ENCODE measurements around the gene FUOM.
"Not testable (repeated sequence)": the region's sequence is repeated elsewhere in the genome, so short reads cannot be mapped to it uniquely, and the experiment has no call there.

FUOM gene

DNA sequence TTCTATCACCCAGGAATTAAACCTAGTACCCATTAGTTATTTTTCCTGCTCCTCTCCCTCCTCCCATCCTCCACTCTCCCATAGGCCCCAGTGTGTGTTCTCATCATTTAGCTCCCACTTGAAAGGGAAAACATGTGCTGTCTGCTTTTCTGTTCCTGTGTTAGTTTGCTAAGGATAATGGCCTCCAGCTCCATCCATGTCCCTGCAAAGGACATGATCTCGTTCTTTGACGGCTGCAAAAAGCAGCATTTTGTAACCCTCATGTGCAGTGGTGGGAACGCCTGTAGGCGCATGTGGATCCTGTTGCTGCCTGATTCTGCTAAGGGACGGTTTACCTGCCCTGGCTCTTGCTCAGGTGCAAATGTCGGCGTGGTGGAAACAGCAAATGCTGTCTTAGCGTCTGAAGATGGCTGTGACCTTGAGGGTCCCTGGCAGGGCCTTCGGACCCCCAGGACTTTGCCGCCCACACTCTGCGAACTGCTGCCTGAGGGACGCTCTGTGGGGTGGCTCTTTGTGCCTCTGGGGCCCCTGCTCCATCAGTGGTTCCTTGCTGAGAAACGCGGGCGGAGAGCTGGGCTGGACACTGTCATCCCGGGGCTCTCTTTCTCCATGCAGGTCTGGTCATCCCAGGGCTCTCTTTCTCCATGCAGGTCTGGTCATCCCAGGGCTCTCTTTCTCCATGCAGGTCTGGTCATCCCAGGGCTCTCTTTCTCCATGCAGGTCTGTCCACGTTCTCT lies 30.6 kb upstream of the FUOM start:
- no peak for DNase-seq

DNA sequence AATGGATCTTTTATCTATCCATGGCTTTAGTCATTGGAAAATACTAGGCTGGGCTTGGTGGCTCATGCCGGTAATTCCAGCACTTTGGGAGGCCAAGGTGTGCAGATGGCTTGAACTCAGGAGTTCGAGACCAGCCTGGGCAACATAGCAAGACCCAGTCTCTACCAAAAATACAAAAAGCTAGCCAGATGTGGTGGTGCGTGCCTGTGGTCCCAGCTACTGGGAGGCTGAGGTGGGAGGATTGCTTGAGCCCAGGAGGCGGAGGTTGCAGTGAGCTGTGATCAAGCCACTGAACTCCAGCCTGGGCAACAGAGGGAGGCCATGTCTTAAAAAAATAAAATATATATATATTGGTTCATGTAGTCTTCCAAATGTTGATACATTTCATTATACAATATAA lies 29.1 kb upstream of the FUOM start:
- DNase-seq = not testable (repeated sequence)

DNA sequence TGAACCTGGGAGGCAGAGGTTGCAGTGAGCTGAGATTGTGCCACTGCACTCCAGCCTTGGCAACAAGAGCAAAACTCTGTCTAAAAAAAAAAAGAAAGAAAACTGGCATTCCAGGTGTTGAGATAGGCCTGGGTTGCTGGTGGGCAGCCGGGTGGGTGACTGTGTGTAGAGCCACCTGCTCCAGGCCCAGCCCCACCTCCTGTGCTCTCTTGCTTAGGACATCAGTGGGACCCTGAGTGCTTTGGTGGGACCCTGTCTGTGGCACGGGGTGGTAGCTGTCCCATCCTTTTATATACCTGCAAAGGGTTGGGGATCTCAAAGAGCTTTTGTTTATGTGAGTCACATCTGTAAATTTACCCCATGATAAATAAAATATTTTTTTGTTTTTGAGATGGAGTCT lies 27.4 kb upstream of the FUOM start:
- DNase-seq = no peak

DNA sequence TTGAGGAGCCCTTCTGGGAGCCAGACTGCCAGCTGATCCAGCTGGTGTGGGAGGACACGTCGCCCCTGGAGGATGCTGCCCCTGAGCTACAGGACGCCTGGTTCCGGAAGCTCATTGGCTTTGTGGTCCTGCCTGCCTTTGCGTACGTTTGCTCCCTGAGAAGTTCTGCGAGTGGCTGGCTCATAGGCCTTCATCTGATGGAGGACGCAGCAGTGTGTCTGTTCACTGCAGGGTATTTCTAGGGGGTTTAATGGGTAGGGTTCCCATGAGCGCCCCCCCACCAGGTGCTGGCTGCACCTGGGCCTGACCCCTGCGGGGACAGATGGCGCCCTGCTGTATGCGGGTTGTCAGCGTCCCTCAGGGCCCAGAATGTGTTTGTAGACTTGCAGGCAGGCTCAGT lies 26.3 kb upstream of the FUOM start:
- DNase-seq = no peak

DNA sequence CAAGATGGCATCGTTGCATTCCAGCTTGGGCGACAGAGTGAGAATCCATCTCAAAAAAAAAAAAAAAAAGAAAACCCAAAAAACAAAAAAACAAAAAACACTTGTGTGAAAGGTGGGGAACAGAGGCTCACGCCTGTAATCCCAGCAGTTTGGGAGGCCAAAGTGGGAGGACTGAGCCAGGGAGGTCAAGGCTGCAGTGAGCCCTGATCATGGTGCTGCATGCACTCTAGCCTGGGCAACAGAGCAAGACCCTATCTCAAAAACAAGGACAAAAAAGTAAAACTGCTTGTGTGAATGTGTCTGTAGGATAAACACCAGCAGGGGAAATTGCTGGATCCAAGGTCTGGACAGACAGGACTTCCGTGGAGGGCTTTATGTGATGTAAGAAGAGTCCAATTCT lies 25.7 kb upstream of the FUOM start:
- DNase-seq = no peak

DNA sequence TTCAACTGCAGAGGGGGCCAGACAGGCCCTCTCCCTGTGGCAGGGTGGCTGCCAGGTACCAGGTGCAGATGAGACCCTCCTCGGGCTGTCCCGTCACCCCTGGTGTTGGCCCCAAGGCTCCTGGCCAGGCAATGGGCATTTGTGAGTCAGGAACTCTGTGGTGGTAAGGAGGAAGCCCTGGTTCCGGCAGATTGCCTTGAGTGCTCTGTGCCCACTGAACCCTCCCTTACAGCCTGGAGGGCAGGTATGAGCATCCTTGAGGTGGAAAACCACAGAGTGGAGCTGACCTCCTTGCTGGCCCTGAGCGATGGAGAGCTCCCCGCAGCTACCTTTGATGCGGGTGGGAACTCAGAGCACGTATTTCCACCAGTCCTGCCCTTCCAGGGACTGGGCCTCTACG lies 23.2 kb upstream of the FUOM start:
- DNase-seq = no peak

DNA sequence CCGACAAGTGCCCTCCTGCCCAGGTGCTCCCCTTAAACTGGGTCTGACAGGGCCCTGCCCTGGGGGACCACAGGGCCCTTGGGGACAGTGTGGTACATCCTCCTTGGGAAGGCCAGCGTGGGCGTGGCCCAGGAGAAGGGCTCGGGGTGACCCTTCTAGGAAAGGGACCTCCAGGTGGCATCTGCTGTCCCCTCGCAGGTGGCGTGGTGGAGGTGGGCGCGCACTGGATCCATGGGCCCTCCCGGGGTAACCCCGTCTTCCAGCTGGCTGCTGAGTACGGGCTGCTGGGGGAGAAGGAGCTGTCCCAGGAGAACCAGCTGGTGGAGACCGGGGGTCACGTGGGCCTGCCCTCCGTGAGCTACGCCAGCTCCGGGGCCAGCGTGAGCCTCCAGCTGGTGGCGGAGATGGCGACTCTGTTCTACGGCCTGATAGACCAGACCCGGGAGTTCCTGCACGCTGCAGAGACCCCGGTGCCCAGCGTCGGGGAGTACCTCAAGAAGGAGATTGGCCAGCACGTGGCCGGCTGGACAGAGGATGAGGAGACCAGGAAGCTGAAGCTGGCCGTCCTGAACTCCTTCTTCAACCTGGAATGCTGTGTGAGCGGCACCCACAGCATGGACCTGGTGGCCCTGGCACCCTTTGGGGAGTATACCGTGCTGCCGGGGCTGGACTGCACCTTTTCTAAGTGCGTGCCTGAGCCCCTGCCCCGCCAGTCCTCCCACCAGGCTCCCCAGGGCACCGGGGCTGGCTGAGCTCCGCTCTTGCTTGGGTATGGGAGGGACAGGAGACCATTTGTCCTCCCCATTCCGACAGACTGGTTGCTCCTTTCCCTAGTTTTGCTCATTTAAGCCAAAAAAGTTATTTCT lies 22.2 kb upstream of the FUOM start:
- DNase-seq = no peak

DNA sequence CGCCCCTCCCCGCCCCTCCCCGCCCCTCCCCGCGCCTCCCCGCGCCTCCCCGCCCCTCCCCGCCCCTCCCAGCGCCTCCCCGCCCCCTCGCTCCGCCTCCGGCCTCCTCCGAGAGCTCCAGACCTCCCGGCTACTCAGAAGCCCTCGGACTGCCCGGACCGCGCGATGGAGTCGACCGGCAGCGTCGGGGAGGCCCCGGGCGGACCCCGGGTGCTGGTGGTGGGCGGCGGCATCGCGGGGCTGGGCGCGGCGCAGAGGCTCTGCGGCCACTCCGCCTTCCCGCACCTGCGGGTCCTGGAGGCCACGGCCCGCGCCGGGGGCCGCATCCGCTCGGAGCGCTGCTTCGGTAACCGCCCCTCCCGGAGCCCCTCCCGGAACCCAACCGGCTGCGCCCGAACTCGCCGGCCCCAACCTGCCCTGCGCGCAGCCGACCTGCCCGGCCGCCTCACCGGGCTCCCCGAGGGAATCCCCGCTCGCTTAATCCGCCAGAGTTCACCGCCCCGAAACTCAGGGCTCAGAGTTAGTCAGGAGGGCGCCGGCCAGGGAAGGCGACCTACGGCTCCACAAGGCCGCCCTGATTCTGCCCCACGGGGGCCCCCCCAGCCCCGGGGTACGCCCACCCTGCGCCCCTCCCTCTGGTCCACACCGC lies 21.5 kb upstream of the FUOM start, which contains the start of gene PAOX:
TSS of gene PAOX (plus strand) at position 111 of the 649 bp plus-strand sequence. CDS start at position 166, 55 bp downstream.
- peak; percentile 54 to 60 for DNase-seq

DNA sequence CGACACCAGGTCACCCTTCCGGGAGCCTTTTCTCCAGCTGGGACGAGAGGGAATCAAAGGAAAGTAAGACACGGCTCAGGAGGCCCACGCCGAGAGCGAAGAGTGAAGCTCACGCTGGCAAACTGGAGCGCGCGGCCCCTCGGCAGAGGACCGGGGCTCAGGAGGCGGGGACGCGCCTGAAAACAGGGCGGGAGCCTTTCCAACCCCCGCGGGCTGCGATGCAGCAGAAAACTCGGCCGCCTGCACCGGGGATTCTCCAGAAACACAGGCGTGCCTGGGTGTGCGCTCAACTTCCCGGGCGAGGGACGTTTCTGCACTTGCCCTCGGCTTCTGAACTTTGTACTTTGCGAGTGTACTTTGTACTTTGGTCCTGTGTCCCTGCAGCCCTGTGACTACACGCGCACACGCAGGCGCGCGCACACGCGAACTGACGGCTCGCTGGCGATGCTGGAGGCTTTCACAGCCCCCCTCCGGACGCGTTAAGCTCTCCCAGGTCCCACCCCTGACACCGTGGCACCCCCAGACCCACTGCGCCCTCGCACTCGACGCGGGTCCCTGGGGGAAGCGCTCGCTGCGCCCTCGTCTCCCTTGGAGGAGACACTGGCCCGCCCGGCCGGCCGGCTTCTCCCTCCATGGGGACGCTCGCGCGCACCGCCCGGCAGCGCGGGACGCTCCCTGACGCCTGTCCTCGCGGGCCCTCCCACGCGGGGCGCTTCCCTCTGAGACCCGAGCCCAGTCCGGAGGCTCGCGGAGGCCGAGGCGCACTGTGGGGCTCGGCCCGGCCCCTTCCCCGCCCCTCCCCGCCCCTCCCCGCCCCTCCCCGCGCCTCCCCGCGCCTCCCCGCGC lies 20.7 kb upstream of the FUOM start:
- DNase-seq = peak; percentile 51 to 57

DNA sequence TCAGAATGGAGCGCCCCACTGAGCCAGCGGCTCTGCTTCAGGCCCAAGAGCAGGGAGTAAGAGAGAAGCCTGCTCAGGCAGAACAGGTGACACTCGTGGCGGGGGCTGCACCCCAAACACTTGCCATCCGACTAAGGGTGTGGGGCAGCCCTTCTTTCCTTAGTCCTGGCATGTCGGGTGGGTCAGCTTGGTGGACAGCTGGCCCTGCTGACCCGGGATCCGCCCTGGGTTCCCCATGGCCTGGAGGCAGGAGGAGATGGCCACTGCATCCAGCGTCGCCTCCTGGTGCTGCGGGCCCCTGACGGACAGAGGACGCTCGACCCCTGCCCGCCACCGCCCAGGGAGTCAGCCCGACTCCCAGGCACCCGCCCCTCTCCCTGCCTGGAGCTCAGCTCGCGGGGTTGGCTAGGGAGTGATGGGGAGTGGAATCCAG lies 20.0 kb upstream of the FUOM start:
- no peak for DNase-seq

DNA sequence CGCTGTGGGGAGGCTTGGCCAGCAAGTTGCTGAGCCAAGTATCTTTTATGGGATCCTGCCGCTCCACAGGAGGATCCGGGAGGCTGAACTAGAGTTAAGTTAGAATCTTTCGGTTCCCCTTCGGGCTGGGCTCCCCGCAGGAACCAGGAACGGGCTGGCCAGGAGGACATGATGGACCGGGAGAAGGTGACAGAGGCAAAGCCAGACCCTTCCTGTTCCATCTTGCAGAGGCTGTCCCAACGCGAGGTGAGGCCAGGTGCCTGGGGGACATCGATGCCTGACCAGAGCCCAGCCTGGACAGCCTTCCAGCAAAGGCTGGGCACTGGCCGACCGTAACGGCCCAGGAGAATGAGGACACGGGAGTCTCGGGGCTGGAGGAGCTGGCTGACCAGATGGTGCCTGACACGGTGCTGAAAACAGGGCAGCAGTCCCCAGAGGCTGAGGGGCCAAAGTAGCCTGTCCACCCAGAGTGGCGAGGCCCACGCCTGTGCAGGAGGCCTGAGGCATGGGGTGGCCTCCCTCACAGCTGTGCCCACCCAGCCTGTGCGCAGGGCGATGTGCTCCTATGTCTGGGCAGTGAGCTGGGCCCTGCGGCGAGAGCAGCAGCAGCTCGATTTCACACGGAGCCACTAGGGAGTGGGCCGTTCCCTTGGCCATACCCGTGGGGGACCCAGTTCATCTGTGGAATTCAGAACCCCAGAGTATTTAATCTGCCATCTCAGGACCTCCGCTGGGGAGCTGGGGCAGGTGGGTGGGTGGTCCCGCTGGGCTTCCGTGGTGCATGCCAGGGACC lies 19.4 kb upstream of the FUOM start:
- DNase-seq = no peak

DNA sequence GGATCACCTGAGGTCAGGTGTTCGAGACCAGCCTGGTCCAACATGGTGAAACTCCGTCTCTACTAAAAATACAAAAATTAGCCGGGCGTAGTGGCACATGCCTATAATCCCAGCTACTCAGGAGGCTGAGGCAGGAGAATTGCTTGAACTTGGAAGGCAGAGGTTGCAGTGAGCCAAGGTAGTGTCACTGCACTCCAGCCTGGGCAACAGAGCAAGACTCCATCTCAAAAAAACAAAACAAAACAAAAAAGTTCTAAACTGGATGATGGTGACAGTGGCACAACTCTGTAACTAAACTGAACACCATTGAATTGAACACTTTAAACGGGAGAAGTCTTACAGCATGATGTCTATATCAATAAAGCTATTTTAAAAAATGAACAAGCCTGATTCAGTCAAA lies 18.4 kb upstream of the FUOM start:
- not testable (repeated sequence) for DNase-seq

DNA sequence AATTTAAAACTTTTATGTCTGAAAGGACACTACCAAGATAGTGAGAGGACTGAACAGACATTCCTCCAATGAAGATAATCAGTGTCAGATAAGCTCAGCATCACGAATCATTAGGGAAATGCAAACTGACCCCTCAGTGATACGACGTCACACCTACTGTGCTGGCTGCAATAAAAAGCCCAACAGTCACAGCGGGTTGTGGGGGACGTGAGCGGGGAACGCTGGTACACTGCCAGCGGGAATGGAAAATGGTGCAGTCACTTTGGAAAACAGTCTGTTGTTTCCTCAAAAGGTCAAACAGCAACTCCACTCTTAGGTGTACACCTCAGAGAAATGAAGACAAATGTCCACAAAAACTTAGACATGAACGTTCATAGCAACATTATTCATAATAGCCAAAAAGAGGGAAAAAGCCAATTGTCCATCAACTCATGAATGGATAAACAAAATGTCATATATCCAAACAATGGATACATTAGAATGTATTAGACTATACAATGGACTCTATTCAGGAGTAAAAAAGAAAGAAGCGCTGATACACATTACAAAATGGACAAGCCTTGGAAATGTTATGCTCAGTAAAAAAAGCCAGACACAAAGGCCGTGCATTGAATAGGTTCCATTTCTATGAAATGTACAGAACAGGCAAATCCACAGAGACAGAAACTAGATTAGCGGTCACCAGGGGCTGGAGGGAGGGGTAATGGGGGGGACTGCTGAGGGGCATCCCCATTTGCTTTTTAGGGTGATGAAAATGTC lies 17.7 kb upstream of the FUOM start:
- no peak for DNase-seq

DNA sequence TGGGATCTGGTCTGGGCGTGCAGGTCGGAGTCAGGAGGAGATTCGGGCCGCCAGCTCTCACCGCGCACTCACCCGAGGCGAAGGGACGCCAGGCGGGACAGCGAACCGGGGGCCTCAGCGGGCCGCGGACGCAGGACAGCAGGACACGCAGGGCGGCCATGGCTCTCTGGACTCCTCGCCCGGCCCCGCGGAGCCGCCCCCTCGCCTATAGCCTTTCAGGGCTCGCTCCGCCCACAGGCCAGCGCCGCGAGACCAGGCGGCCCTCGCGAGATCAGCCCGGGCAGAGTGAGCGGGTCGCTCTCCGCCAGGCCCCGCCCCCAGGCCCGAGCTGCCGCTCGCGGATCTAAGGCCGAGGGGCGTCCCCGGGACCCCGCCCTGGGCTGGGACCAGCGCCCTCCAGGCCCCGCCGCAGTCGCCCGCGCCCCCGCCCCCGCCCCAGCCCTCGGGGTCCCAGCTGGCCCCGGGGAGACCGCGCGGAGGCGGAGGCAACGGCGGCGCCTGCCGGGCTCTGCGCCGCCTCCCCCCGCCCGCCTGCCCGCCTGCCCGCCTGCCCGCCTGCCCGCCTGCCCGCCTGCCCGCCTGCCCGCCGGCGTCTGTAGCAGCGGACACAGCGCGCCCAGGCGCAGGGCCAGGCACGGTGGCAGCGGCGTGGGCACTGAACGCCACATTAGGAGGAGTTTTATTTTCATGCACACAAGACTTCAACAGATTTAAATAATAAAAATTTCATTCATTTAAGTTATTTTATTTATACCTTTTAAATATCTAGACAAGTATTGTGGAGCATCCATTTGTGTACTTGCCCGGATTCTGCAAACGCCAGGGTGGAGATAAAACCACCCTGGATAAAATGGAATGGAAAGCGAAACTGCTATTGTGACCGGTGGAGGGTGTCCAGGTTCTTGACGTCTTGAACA lies 15.6 kb upstream of the FUOM start, which contains the start of gene ECHS1:
TSS of gene ECHS1 (minus strand) at position 181 of the 917 bp plus-strand sequence. CDS start at position 160, 21 bp downstream.
- peak; percentile 90 to 97 for DNase-seq

DNA sequence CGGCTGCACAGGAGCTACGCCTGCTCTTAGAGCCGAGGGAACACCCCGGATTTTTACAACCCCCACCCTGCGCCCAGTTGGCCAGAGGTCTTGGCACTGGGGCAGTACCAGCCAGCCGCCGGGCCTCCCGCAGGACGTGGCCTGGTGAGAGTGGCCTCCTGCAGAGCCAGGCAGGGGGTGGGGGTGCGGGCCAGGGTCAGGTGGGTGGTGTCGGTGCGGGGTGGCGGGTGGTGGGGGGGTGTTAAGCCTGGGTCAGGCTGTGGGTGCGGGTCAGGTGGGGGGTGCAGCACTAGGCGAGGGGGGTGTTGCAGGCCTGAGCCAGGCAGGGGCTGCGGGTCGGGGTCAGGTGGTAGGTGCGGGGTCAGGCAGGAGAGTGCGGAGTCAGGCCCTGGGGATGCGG lies 14.7 kb upstream of the FUOM start:
- no peak for DNase-seq

DNA sequence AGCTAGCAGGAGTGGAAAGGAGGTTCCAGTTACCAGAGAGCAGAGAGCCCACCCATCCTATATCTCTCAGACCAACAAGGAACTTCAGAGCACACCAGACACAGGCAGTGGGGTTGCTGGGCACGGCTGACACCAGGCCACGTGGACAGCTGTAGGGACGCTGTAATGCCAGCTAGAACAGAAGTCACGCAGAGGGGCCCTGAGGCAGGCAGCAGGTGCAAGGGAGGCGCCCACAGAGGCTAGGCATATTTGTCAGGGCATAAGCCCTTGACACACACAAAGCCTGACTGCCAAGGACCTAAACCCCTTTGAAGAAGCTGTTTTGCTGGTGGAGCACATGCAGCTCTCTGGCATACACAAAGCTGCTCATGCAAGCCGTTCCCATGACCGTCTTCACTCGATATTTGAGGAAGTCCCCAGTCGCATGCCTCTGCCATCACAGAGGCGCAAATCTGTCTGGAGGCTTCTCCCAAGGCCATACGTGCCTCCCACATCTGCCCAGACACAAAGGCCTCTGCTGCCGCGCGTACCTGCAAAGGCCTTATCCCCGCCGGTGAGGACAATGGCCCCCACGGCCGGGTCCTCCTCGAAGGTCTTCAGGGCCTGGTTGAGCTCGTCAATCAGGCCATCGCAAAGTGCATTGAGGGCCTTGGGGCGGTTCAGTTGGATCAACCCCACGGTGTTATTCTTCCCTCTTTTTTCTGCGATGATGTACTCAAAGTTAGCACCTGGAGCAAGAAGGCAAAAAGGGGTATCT lies 12.4 kb upstream of the FUOM start:
- DNase-seq = no peak

DNA sequence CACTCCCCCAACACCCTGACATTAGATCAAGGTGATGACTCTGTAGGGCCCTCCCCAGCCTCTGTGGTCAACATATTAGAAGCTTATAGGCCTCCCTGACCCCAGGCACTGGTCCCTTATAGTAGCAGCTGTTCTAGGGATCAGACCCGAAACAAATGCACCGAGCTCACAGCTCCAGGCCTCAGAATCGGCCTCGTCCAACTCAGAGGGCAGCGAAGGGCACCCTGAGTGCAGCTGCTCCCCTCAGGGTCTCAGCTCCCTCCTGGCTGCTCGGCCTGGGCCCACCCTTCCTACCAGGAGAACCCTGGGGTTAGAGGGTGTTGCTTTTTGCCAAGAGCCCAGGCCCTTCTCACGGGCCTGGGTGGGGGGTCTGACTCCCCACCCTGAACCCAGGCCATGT lies 10.3 kb upstream of the FUOM start:
- DNase-seq = no peak

DNA sequence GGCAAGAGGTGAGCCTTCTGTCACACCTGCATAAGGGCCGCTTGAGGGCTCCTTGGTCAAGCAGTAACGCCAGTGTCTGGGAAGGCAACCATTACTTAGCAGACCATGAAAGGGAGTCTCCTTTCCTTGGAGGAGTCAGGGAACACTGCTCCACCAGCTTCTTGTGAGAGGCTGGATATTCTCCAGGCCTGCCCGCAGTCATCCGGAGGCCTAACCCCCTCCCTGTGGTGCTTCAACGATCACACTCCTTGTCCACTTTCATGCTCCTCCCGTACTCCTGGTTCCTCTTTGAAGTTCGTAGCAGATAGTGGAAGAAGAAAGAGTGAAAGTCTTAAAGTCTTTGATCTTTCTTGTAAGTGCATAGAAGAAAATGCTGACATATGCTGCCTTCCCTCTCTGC lies 9.6 kb upstream of the FUOM start:
- not testable (repeated sequence) for DNase-seq

DNA sequence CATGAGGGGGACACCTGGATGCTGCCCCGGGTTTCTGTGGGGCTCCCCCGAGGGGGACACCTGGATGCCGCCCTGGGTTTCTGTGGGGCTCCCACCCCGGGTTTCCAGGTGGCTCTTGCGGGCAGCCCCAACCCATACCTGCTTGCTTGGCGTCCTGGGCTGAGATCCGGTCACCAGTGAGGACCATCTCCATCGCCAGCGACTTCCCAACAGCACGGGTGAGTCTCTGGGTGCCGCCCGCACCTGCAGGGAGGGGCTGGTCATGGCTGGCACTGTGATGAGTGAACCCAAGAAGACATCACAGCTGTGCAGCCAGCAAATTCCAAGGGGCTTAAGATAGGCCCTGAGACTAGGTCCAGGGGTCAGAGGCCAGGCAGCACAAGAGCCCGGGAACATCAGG lies 8.9 kb upstream of the FUOM start:
- DNase-seq = no peak

Data from stimulated activated CD4-positive, alpha-beta T cell treated with anti-CD3 and anti-CD28 coated beads, Interleukin-4, amount 100 ng/mL, for 4 hours (primary cell).